ENCODE measurements around the gene LHX8. TPM values are rescaled to one million over a fixed set of nuclear protein-coding genes. Genes with fewer than 3 reads are reported as not detected.

The LHX8 gene
- polyA plus RNA-seq, 1 donor from 2014 or later: 11.1 TPM

GRCh38 chr1:75159154-75159553 is 25.0 kb downstream of the LHX8 start:
- no peaks in the 10 kb centered on the region for H3K36me3 ChIP-seq (ENCODE audit: insufficient read depth, low read length)
- H3K9me3 ChIP-seq (ENCODE audit: low read length): no peaks in the 10 kb centered on the region
- H2AFZ ChIP-seq (ENCODE audit: low read depth, low read length): no peak overlapping the region
- no peak overlapping the region for H3K4me3 ChIP-seq (ENCODE audit: low read length)
- no peak overlapping the region for H3K4me2 ChIP-seq (ENCODE audit: low read length)
- no peak overlapping the region for H3K9ac ChIP-seq (ENCODE audit: low read length)
- no peaks in the 10 kb centered on the region for H3K9me2 ChIP-seq (ENCODE audit: insufficient read depth, low read length)
- H3K27ac ChIP-seq (ENCODE audit: low read length): no peak overlapping the region
- H3K79me2 ChIP-seq (replicated peaks; ENCODE audit: insufficient read depth, low read length): no peaks in the 10 kb centered on the region
- TF ChIP-seq MXI1 (conservative IDR thresholded peaks at IDR 0.05; ENCODE audit: poor library complexity, severe bottlenecking) (no peak), TAF1 (IDR thresholded peaks at IDR 0.05; ENCODE audit: low read depth) (no peak), EZH2 (IDR thresholded peaks at IDR 0.05; ENCODE audit: borderline replicate concordance, insufficient read depth, low read length, poor library complexity, severe bottlenecking) (no peak), EP300 (conservative IDR thresholded peaks at IDR 0.05; ENCODE audit: poor library complexity, severe bottlenecking) (no peak), SMC3 (conservative IDR thresholded peaks at IDR 0.05; ENCODE audit: poor library complexity) (no peak), REST (IDR thresholded peaks at IDR 0.05; ENCODE audit: borderline replicate concordance) (no peak), RAD21 (conservative IDR thresholded peaks at IDR 0.05) (no peak), POLR2AphosphoS5 (IDR thresholded peaks at IDR 0.05) (no peak), CTCF (IDR thresholded peaks at IDR 0.05; ENCODE audit: poor library complexity, severe bottlenecking) (no peak)
- H3K27me3 ChIP-seq (ENCODE audit: insufficient read depth, low read depth, low read length): no peaks in the 10 kb centered on the region
- no peaks in the 10 kb centered on the region for H4K20me1 ChIP-seq (ENCODE audit: insufficient read depth)
- no peaks in the 10 kb centered on the region for H3F3A ChIP-seq (ENCODE audit: insufficient read depth, low read length, poor library complexity, severe bottlenecking)

- Histone ChIP-seq H2AFZ (ENCODE audit: low read depth, low read length) (no peak overlapping the region), H4K20me1 (ENCODE audit: insufficient read depth) (no peaks in the 10 kb centered on the region), H3K27me3 (ENCODE audit: insufficient read depth, low read depth, low read length) (no peaks in the 10 kb centered on the region), H3K36me3 (ENCODE audit: insufficient read depth, low read length) (no peaks in the 10 kb centered on the region), H3K4me3 (ENCODE audit: low read length) (no peak overlapping the region), H3K9me3 (ENCODE audit: low read length) (no peaks in the 10 kb centered on the region), H3K4me2 (ENCODE audit: low read length) (no peak overlapping the region), H3K27ac (ENCODE audit: low read length) (no peak overlapping the region), H3K9me2 (ENCODE audit: insufficient read depth, low read length) (no peaks in the 10 kb centered on the region), H3K9ac (ENCODE audit: low read length) (no peak overlapping the region), H3F3A (ENCODE audit: insufficient read depth, low read length, poor library complexity, severe bottlenecking) (no peaks in the 10 kb centered on the region), H3K79me2 (replicated peaks; ENCODE audit: insufficient read depth, low read length) (no peaks in the 10 kb centered on the region)
- TF ChIP-seq SMC3 (conservative IDR thresholded peaks at IDR 0.05; ENCODE audit: poor library complexity) (no peak), TAF1 (IDR thresholded peaks at IDR 0.05; ENCODE audit: low read depth) (no peak), EP300 (conservative IDR thresholded peaks at IDR 0.05; ENCODE audit: poor library complexity, severe bottlenecking) (no peak), EZH2 (IDR thresholded peaks at IDR 0.05; ENCODE audit: borderline replicate concordance, insufficient read depth, low read length, poor library complexity, severe bottlenecking) (no peak), REST (IDR thresholded peaks at IDR 0.05; ENCODE audit: borderline replicate concordance) (no peak), RAD21 (conservative IDR thresholded peaks at IDR 0.05) (no peak), CTCF (IDR thresholded peaks at IDR 0.05; ENCODE audit: poor library complexity, severe bottlenecking) (no peak), POLR2AphosphoS5 (IDR thresholded peaks at IDR 0.05) (no peak)
Measured at GRCh38 chr1:75165264-75165663, 31.1 kb downstream of the LHX8 start.

All from neural cell (in vitro differentiated cells).